H9 (cell line): ENCODE results near the gene TBC1D3B. TPM values are rescaled to one million over a fixed set of nuclear protein-coding genes. Genes with fewer than 3 reads are reported as not detected.

Experiments
- DNase-seq: peaks from one replicate; pipeline ENCODE4 v3.0.0-alpha.2; 2017
- H2AFZ ChIP-seq: one replicate; pipeline ENCODE4 v1.6.1; 2013; ENCODE audit warnings: mild to moderate bottlenecking, low read length, control low read depth, moderate library complexity
- H2AK5ac ChIP-seq: 2 replicates; pipeline ENCODE4 v1.6.1; 2013; ENCODE audit warnings: low read length, control low read depth, mixed read lengths; ENCODE audit not compliant: insufficient read length
- H2BK120ac ChIP-seq: one replicate; pipeline ENCODE4 v1.6.1; 2013; ENCODE audit warnings: low read depth, mild to moderate bottlenecking, low read length, control low read depth, inconsistent platforms; ENCODE audit not compliant: poor library complexity, severe bottlenecking
- H2BK12ac ChIP-seq: 2 replicates; pipeline ENCODE4 v1.6.1; 2013; ENCODE audit warnings: low read length, control low read depth, mixed read lengths, low read depth; ENCODE audit not compliant: insufficient read length
- H2BK15ac ChIP-seq: 2 replicates; pipeline ENCODE4 v1.6.1; 2013; ENCODE audit warnings: low read depth, low read length, control low read depth
- H2BK20ac ChIP-seq: one replicate; pipeline ENCODE4 v1.6.1; 2013; ENCODE audit warnings: low read depth, mild to moderate bottlenecking, low read length, control low read depth, inconsistent platforms; ENCODE audit not compliant: poor library complexity, severe bottlenecking
- H2BK5ac ChIP-seq: 2 replicates; pipeline ENCODE4 v1.6.1; 2013; ENCODE audit warnings: low read length, control low read depth, mixed read lengths; ENCODE audit not compliant: insufficient read length
- H3K14ac ChIP-seq: 2 replicates; pipeline ENCODE4 v1.6.1; 2013; ENCODE audit warnings: low read length, control low read depth; ENCODE audit not compliant: insufficient read depth
- H3K18ac ChIP-seq: 2 replicates; pipeline ENCODE4 v1.6.1; 2013; ENCODE audit warnings: low read depth, mild to moderate bottlenecking, mixed read lengths, low read length, control low read depth; ENCODE audit not compliant: insufficient read length
- H3K23ac ChIP-seq: 2 replicates; pipeline ENCODE4 v1.6.1; 2013; ENCODE audit warnings: low read length, control low read depth, mixed read lengths, low read depth; ENCODE audit not compliant: insufficient read length
- H3K23me2 ChIP-seq: 2 replicates; pipeline ENCODE4 v1.6.1; 2013; ENCODE audit warnings: low read depth, mild to moderate bottlenecking, mixed read lengths, low read length, control low read depth; ENCODE audit not compliant: insufficient read length, poor library complexity, severe bottlenecking
- H3K27ac ChIP-seq: 2 replicates; pipeline ENCODE4 v1.5.1; 2013; ENCODE audit warnings: low read length, control low read depth, mixed read lengths, low read depth; ENCODE audit not compliant: insufficient read length
- H3K27me3 ChIP-seq: 2 replicates; pipeline ENCODE4 v1.6.1; 2013; ENCODE audit warnings: low read length, control low read depth, inconsistent platforms; ENCODE audit not compliant: insufficient read depth
- H3K4ac ChIP-seq: 2 replicates; pipeline ENCODE4 v1.6.1; 2013; ENCODE audit warnings: low read depth, mild to moderate bottlenecking, control low read depth, inconsistent platforms, low read length, moderate library complexity
- H3K4me1 ChIP-seq: 2 replicates; pipeline ENCODE4 v1.6.1; 2013; ENCODE audit warnings: low read length, control low read depth, inconsistent platforms; ENCODE audit not compliant: insufficient read depth
- H3K4me2 ChIP-seq: 2 replicates; pipeline ENCODE4 v1.6.1; 2013; ENCODE audit warnings: low read length, control low read depth, mixed read lengths; ENCODE audit not compliant: insufficient read length, insufficient read depth
- H3K56ac ChIP-seq: 2 replicates; pipeline ENCODE4 v1.6.1; 2013; ENCODE audit warnings: low read depth, mild to moderate bottlenecking, mixed read lengths, low read length, control low read depth; ENCODE audit not compliant: insufficient read length
- H3K79me1 ChIP-seq: 2 replicates; pipeline ENCODE4 v1.6.1; 2013; ENCODE audit warnings: low read depth, mild to moderate bottlenecking, moderate library complexity, low read length, control low read depth, inconsistent platforms; ENCODE audit not compliant: insufficient read depth, poor library complexity, severe bottlenecking
- H3K79me2 ChIP-seq: 2 replicates; pipeline ENCODE4 v1.6.1; 2013; ENCODE audit warnings: low read length, control low read depth, inconsistent platforms; ENCODE audit not compliant: insufficient read depth
- H3K9ac ChIP-seq: 2 replicates; pipeline ENCODE4 v1.6.1; 2013; ENCODE audit warnings: low read length, control low read depth, mixed read lengths; ENCODE audit not compliant: insufficient read length; ENCODE audit errors: extremely low read depth
- H3K9me3 ChIP-seq: one replicate; pipeline ENCODE4 v1.6.1; 2013; ENCODE audit warnings: low read depth, low read length, inconsistent platforms; ENCODE audit not compliant: control insufficient read depth
- H3T11ph ChIP-seq: one replicate; pipeline ENCODE4 v1.6.1; 2013; ENCODE audit warnings: mild to moderate bottlenecking, low read length, control low read depth, inconsistent platforms
- H4K20me1 ChIP-seq: one replicate; pipeline ENCODE4 v1.6.1; 2013; ENCODE audit not compliant: control insufficient read depth, insufficient read length, insufficient read depth
- H4K5ac ChIP-seq: 2 replicates; pipeline ENCODE4 v1.6.1; 2013; ENCODE audit warnings: low read depth, mild to moderate bottlenecking, mixed read lengths, low read length, control low read depth; ENCODE audit not compliant: insufficient read length
- H4K8ac ChIP-seq: replicated peaks from 2 replicates; pipeline ENCODE4 v1.6.1; 2013; ENCODE audit warnings: low read length, control low read depth, mixed read lengths, low read depth; ENCODE audit not compliant: insufficient read length
- H4K91ac ChIP-seq: 2 replicates; pipeline ENCODE4 v1.6.1; 2013; ENCODE audit warnings: low read depth, mild to moderate bottlenecking, moderate library complexity, mixed read lengths, low read length, control low read depth; ENCODE audit not compliant: insufficient read length
- H3K27ac Mint-ChIP-seq, 3 experiments: 2 replicates in 2 of 3; 3 replicates in 1 of 3; pipeline ENCODE4 v1.8.0; 2020 to 2021; ENCODE audit warnings: mixed read lengths in 3 of 3, mild to moderate bottlenecking in 1 of 3, moderate library complexity in 1 of 3
- H3K27me3 Mint-ChIP-seq: 2 replicates; pipeline ENCODE4 v1.8.0; 2021; ENCODE audit warnings: low read depth, mild to moderate bottlenecking, moderate library complexity, mixed read lengths
- H3K36me3 Mint-ChIP-seq, 3 experiments: 2 replicates in 2 of 3; 3 replicates in 1 of 3; pipeline ENCODE4 v1.8.0; 2020 to 2021; ENCODE audit warnings: low read depth in 3 of 3, mixed read lengths in 3 of 3; ENCODE audit not compliant: insufficient read depth in 1 of 3
- H3K4me1 Mint-ChIP-seq, 2 experiments: 2 replicates each; pipeline ENCODE4 v1.8.0; 2020; ENCODE audit warnings: mixed read lengths in 2 of 2
- H3K4me3 Mint-ChIP-seq, 2 experiments: 2 replicates in 1 of 2; 3 replicates in 1 of 2; pipeline ENCODE4 v1.8.0; 2020 to 2021; ENCODE audit warnings: mild to moderate bottlenecking in 2 of 2, mixed read lengths in 2 of 2, moderate library complexity in 1 of 2
- H3K9me3 Mint-ChIP-seq, 2 experiments: 2 replicates in 1 of 2; 3 replicates in 1 of 2; pipeline ENCODE4 v1.8.0; 2020; ENCODE audit warnings: mild to moderate bottlenecking in 2 of 2, mixed read lengths in 2 of 2, moderate library complexity in 1 of 2
- CTCF ChIP-seq: fragments of 200-600 bp; sonication (generic); conservative IDR thresholded peaks from 3 replicates; pipeline ENCODE4 v1.8.0; 2021; ENCODE audit warnings: antibody characterized with exemption, mild to moderate bottlenecking
- WGBS: extraction: QIAGEN DNeasy Blood & Tissue Kit; methylation state at CpG from one replicate; pipeline ENCODE4 v1.1.7; 2013; ENCODE audit warnings: missing lambda C conversion rate, low lambda C conversion rate, mixed read lengths; ENCODE audit not compliant: insufficient read length; ENCODE audit errors: extremely low coverage; 5-methylcytosine and 5-hydroxymethylcytosine counted together
- total RNA-seq: library from RNA; stranded (reverse); gene quantifications from 2 replicates; pipeline ENCODE4 v1.2.1, GENCODE V29; 2021

TBC1D3B gene
- total RNA-seq, 1 experiment from 2014 or later, result 8.8 TPM

GRCh38 chr17:36130346-36130745 is 46.1 kb downstream of the TBC1D3B start:
- H3K4me1 ChIP-seq, result no peaks in the 10 kb centered on the region
- no peak overlapping the region for H4K91ac ChIP-seq
- TF ChIP-seq CTCF, result no peak
- no peak overlapping the region for H2AK5ac ChIP-seq
- H3K23ac ChIP-seq, result no peak overlapping the region
- no peak overlapping the region for H3K9ac ChIP-seq
- H3K18ac ChIP-seq, result no peak overlapping the region
- H3K36me3 Mint-ChIP-seq, result peaks cover 11 to 23% (median 17%) of the 10 kb centered on the region in 3 experiments; a peak in 6 of 7 replicates
- peaks cover 8% of the 10 kb centered on the region for H3K27me3 Mint-ChIP-seq
- H3K4ac ChIP-seq, result no peak overlapping the region
- no peak overlapping the region for H3K27ac Mint-ChIP-seq
- H2BK5ac ChIP-seq, result no peak overlapping the region
- no CpG with 5 or more reads among the region's 5 CpGs for WGBS
- H4K8ac ChIP-seq, result no peak overlapping the region
- H2AFZ ChIP-seq, result no peak overlapping the region
- no peak overlapping the region for H3K4me2 ChIP-seq
- peaks cover 13% of the 10 kb centered on the region for H3K9me3 ChIP-seq
- H3K4me1 Mint-ChIP-seq, result peaks cover 3 to 8% of the 10 kb centered on the region in 2 experiments; a peak in 2 of 4 replicates
- H4K5ac ChIP-seq, result no peak overlapping the region
- no peak overlapping the region for H2BK15ac ChIP-seq
- no peaks in the 10 kb centered on the region for H3K79me2 ChIP-seq
- peaks cover 20% of the 10 kb centered on the region in 2 experiments for H3K9me3 Mint-ChIP-seq
- no peak overlapping the region for H2BK20ac ChIP-seq
- no peak overlapping the region for H2BK12ac ChIP-seq
- no peaks in the 10 kb centered on the region for H3K23me2 ChIP-seq
- H3K27ac ChIP-seq, result no peak overlapping the region
- H3K27me3 ChIP-seq, result no peaks in the 10 kb centered on the region
- no peak overlapping the region for H2BK120ac ChIP-seq
- no peak overlapping the region for H3K56ac ChIP-seq
- no peak overlapping the region for H3K4me3 Mint-ChIP-seq
- DNase-seq, result no peak
- no peak overlapping the region for H3K14ac ChIP-seq
- H3T11ph ChIP-seq, result no peak overlapping the region
- H4K20me1 ChIP-seq, result no peaks in the 10 kb centered on the region
- no peaks in the 10 kb centered on the region for H3K79me1 ChIP-seq
